Measurements from ENCODE around the gene BLNK.
"Not testable (repeated sequence)": the region's sequence is repeated elsewhere in the genome, so short reads cannot be mapped to it uniquely, and the experiment has no call there.

The BLNK gene

DNA sequence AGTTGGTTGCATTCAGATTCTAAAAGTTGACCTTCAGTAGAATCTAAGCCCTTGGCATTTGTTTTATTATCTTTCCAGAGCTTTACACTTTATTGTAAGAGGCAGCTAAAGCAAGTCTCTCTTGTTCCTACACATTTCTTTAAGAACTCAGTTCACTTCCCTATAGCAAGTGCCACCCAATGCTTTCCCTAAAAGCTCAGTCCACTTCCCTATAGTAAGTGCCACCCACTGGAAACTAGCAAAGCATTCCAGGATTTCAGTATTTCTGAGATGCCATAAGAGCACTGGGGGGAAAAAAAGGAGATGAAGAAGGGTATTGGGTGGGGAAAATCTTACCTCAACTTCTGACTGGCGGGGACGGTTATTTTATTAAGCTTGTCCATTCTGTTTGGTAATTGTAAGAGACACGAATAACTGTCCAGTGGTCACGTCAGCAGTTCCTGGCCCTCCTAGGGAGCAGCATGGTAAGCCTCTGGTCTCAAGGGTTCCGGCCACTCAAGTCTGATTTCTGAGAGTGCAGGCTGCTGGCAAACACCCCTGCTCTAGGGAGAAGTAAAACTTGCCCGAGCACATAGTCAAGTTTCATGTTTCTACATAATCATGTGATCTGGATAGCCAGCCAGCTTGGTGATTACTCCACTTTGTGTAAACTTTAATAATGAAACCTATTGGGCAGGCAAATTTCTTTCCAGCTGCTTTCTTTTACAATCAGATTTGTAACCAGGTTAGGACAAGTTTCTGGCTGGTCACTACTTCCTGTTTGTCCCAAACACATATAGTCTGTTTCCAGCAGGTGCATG lies at the start of gene BLNK:
BLNK (minus strand) TSS at position 554 of the 800 bp plus-strand sequence; CDS start at position 383, 171 bp downstream.
- DNase-seq, result no peak

DNA sequence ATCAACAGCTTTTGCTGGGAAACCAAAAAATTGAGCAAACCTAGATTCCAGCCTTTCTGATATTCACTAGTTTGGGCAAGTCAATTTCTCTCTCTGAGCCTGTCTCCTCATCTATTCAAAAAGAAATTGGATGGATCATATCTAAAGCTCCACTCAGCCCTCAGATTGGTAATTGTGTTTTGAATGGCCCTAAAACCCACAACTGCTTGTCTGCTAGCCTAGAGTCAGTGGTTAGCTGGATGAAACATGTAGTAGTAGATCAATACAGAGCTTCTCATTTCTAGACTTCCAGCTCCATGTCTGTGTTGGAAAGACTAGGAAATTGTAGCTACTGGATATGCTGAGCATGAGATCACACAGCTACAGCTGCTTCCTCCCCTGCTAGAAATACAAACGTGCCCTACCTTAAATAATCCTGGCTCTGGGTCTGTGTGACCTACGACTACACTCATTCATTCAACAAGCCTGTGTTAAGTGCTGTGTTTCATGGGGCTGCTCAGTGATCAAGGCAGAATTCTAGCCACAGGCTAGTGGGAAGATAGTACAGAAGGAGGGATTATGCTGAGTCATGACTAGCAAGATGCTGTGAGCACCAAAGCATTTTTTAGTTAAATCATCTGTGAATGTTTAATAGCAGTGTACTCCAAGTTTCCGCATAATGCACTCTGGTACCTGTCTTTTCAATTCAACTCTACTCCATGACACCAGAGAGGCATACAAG lies 48.5 kb upstream of the BLNK start:
- no peak for DNase-seq

DNA sequence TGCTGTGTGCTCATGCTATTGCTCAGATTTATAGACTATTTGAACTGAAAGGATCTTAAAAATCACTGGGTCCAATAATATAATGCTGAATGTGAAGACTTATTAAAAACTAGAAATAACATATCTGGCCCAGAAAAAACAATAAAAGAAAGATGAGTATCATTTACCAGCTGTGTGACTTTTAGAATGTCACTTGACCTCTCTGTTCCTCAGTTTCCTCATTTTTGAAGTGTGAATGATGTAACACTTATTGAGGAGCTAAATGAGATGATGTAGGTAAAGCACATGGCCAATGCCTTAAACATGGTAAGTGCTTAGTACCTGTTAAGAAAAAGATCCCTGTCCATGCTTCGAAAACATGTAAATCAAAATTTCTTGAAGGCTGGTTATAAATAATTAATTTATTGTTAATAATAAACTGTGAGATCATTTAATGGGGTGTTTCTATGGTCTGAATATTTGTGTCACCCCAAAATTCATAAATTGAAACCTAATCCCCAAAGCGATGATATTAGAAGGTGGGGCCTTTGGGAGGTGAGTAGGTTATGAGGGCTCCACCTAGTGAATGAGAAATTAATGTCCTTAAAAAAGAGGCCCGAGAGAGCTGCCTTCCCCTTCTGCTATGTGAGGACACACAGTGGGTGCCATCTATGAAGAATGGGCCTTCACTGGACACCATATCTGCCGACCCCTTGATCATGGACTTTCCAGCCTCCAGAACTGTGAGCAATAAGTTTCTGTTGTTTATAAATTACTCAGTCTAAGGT lies 45.9 kb upstream of the BLNK start:
- no peak for DNase-seq

DNA sequence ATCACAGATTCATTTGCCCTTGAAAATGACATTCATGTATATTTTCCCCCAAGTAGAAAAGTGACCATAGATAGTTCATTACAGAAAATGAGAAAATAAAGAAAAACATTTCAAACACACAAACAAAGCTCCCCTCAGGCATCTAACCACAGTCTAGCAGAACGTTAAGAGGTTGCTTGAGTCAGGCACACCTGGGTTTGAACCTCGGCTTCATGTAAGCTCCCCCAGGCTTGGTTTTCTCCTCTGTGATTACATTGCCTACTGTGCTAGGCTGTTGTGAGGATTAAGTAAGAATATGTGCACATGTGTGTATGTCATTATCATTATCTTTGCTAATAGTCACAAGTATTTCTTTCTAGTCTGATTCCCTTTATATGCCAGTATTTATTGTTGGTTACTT lies 42.0 kb upstream of the BLNK start:
- no peak for DNase-seq

DNA sequence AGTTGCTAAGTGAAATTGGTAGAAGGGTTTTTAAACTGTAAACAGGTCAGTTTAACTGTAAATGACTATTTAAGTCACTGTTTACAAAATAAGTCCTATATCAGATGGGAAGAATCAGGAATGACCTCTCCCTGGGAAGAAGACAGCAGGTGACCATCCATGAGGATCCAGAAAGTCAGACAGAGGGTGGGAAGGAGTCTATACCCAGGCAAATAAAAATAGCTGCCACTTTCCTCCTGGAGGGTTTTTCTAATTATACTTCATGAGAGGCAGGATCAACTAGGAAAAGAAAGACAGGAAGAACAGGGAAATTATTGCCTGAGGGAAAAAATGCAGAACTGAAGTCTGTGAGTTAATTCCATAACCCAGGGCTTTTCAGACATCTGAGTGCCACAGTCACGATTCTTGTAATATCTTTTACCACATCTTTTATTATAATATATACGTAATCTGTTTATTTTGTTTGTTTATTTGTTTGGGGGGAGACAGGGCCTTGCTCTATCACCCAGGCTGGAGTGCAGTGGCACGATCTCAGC lies 39.9 kb upstream of the BLNK start:
- DNase-seq, result no peak

GRCh38 chr10:96310321-96310669 lies 38.9 kb upstream of the BLNK start:
- DNase-seq, result no peak

- no peak for DNase-seq
These were observed 38.4 kb upstream of the BLNK start for GRCh38 chr10:96309628-96310320.

GRCh38 chr10:96308854-96309253 lies 37.5 kb upstream of the BLNK start:
- DNase-seq, result not testable (repeated sequence)

GRCh38 chr10:96306516-96306915 lies 35.1 kb upstream of the BLNK start:
- no peak for DNase-seq

- DNase-seq, result no peak
These were observed 33.6 kb upstream of the BLNK start for GRCh38 chr10:96305019-96305418.

- no peak for DNase-seq
These were observed 32.9 kb upstream of the BLNK start, which contains the start of gene DNTT for GRCh38 chr10:96304230-96304629. TSS of gene DNTT (plus strand) at chr10:96304434. CDS start at chr10:96304498, 64 bp downstream.

DNA sequence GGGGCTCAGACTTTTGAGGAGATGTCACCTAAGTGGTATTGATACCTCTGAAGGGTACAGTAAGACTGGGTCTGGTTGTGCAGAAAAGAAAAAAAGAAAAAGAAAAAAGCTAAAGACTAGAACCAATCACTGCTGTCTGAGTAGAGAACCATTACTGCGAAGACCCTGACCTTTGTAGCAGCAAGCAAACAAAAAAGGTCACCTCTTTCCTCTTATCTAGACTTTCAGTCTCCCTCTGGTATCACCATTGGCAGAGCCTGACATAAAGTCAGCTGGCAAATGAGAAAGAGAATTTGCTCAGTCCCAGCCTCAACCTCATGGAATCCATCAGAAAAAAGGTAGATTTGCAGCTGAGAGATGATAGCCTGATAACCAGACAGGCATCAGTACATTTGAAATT lies 30.2 kb upstream of the BLNK start:
- no peak for DNase-seq

DNA sequence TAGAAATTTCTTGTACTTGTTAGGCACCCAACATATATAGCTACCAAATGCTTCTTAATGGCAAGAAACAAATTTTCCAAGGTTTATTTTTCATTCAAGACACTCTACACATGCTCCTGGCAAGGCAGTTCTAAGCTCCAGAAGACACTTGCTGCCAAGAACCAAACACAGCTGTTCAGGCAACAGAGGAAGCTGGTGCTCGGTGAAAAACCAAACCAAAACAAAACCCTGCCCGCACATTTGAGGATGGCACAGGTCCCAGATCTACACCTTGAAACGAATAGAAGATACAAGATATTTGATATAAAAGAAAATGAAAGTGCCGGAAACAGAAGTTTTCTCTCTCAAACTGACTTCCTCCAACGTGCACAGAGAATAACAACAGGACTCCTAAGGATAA lies 28.0 kb upstream of the BLNK start:
- no peak for DNase-seq

DNA sequence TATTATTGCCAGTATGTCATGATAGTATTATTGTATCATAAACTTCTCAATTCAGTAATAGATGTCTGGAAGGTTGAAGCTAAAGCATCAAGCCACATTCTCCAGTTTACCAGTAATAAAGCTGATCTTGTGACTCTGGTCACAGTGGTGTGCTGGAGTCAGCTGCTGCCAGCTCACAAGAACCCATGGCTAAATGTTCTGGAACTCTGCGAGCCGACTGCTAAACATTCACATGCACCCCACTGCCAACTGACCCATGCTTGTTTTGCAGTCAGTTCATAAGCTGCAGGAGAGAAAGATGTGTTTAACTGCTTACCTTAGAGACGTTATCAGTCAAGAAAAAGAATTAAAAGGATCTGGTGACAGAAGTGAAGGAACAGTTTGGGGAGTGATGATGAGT lies 27.0 kb upstream of the BLNK start:
- no peak for DNase-seq

DNA sequence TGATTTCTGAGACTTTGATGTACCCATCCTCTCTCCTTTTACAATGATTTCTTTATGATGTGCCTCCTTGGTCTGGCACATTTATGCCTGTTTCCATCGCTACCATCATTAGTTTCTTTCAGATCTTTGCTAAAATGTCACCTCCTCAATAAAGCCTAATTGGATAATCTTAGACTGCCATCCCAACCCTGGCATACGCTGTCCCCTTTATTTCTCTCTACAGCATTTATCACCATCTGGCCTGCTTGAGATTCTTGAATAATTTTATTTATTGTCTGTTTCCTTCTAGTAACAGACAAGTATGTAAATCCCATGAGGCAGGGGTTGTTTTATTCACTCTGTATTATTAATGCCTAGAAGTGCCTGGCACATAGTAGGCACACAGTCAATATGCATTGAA lies 26.1 kb upstream of the BLNK start:
- no peak for DNase-seq

- DNase-seq, result no peak
These were observed 24.1 kb upstream of the BLNK start for GRCh38 chr10:96295475-96295874.

DNA sequence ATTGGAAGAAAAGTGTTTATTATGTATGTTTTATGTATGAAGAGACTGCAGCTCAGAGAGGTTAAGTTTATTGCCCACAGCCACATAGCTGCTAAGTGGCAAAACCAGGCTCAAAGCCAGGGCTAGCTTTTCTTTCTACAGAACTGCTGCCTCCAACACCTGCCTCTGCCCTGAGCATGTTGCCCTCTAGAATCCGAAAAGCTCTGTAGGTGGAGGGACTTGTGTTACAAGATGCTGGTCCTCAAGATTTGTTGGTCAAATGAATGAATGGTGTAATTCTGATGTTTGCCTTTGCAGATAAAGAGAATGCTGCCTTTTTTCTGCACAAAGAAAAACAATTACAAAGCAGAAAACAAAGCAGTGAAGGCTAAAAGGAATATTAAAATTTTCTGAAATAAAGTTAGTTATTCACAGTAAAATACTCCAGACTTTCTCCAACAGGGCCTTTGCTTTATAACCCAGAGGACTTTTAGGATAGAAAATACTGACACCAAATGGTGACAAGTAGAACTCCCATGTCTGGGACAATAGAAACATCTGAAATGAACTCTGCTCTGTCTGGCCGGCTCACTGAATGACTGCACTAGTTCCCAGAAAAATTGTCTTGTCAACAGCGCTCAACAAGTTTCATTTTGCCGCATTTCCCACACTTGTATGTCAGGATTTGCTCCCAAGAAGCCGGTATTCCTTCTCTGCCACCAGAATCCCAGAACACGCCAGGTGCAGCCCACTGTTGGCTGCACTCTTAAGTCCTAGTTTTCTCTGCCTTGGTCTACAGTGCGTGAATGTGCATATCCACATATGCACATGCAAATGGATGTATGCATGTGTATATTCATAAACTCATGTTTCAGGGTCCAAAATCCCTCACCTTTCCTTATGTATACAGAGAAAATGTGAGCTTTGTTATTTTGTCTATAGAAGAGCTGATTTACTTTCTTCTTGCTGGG lies 21.9 kb upstream of the BLNK start:
- DNase-seq, result no peak

DNA sequence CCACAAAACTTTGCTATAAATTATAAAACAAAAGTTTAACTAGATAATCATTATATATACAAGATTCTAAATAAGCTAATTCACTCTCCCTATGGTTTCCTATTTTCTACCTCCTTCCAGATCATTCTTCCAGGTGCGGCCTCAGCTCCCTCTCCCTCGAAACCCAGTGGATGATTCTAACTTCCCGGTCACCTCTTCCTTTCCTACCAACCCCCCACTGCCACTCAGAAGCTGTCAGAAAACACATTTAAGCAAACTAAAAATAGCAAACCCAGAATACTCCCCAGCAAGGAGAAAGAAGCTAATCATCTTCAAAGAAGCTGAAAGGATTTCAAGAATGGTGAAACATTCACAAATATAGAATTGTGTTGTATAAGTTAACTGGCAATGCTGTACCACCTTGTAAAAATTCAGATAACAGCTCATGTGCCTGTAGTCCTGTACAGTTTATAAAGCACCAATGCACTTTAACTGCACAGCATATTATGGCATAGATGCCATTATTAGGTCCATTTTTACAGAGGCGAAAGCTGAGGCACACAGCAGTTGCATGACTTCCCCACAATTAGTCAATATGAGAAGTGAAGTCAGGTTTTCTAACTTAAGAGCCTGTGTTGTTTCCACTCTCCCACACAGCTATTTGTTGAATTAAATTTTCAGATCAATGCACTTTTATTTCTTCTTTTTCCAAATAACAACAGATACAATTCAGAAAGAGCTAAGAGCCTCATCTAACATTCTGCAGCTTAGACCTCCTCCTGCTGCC lies 19.2 kb upstream of the BLNK start:
- no peak for DNase-seq

DNA sequence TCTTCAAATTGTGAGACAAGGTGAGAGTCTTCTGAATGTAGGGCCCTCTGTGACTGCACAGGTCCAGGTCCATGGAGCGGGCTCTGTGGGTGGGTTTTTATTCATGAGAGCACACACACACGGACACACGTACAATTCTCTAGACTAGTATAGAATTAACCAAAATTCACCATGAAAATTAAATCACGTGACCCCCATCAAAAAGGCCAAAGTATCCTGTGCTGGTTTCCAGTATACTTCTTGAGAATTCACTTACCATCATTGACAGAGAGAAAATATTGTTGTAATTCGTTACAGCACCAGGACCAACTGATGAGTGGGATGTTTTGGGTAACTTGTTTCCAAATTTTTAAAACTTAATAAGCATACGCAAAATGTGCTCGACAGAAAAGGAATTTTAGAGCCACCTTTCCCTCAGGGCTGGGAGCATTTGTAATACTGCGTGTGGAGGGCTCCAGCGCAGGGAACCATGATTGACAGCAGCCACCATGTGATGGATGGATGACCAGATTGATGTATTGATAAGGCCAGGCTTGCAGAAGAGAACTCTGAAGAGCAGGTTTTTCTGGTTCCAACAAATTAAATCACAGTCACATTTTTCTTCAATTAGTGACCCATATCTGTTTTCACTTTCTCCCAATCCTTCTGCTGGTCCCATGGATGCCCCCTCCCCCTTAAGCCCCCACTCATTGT lies 18.0 kb upstream of the BLNK start:
- DNase-seq, result no peak

GRCh38 chr10:96288151-96288621 lies 16.8 kb upstream of the BLNK start:
- DNase-seq, result no peak
